Parathyroid adenoma (tissue), 2 donors: Measurements from ENCODE around the gene CLSTN2.

Source experiments
- H2AFZ ChIP-seq: fragments of 300-600 bp; sonication (generic); one replicate; pipeline ENCODE4 v1.7.0; 2017; ENCODE audit warnings: antibody characterized with exemption, mild to moderate bottlenecking
- H3K27ac ChIP-seq: fragments of 300-600 bp; sonication (generic); one replicate; pipeline ENCODE4 v1.7.0; 2017
- H3K27me3 ChIP-seq: fragments of 300-600 bp; sonication (generic); one replicate; pipeline ENCODE4 v1.7.0; 2017; ENCODE audit warnings: low read length; ENCODE audit not compliant: control insufficient read depth, insufficient read depth
- H3K36me3 ChIP-seq: fragments of 300-600 bp; sonication (generic); one replicate; pipeline ENCODE4 v1.7.0; 2017; ENCODE audit warnings: low read length; ENCODE audit not compliant: control insufficient read depth, insufficient read depth
- H3K4me1 ChIP-seq: fragments of 300-600 bp; sonication (generic); one replicate; pipeline ENCODE4 v1.7.0; 2017; ENCODE audit warnings: control low read depth
- H3K4me2 ChIP-seq: fragments of 300-600 bp; sonication (generic); one replicate; pipeline ENCODE4 v1.7.0; 2017; ENCODE audit warnings: low read length
- H3K4me3 ChIP-seq: fragments of 300-600 bp; sonication (generic); one replicate; pipeline ENCODE4 v1.7.0; 2017; ENCODE audit warnings: low read depth, low read length
- H3K79me2 ChIP-seq: fragments of 300-600 bp; sonication (generic); one replicate; pipeline ENCODE4 v1.7.0; 2017; ENCODE audit warnings: control low read depth
- H3K9ac ChIP-seq: fragments of 300-600 bp; sonication (generic); one replicate; pipeline ENCODE4 v1.7.0; 2017; ENCODE audit warnings: mild to moderate bottlenecking
- H3K9me3 ChIP-seq: fragments of 300-600 bp; sonication (generic); one replicate; pipeline ENCODE4 v1.7.0; 2017; ENCODE audit warnings: low read length; ENCODE audit not compliant: control insufficient read depth
- TF ChIP-seq, protein P1 (sequence below): fragments of 300-600 bp; sonication (generic); IDR thresholded peaks from one replicate; pipeline ENCODE4 v1.7.0; 2017; ENCODE audit warnings: antibody characterized with exemption, mild to moderate bottlenecking
- donor health status: primary hyperparathyroidism.

The CLSTN2 gene

DNA sequence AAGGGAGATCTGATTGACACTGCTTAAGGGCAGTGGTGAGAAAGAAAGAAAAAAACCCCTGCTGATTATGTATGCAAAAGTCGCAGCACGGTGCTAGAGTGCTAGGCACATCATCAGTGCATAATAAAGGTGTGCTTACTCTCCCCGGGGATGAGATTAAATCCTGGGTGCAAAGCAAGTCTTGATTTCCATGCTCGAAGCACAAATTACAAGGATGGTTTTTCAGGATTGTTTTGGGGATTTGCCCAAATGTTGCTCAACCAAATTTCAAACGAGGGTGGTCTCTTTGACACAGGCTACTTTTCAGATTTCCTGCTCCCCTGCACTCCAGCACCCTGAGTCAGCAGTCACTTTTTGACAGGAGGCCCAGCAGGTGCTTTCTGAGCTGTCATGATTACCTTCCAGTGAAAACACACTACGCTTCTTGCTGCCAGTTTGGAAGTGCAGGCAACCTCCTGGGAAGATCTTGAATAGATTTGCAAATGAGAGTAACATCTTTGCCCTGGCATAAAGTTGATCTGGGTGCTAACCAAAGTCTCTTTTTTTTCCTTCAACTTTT lies 575.4 kb downstream of the CLSTN2 start:
- Histone ChIP-seq H2AFZ (no peak overlapping the region), H3K79me2 (no peaks in the 10 kb centered on the region), H3K4me3 (no peak overlapping the region), H3K4me1 (no peaks in the 10 kb centered on the region), H3K27ac (no peak overlapping the region), H3K9ac (no peak overlapping the region), H3K9me3 (no peaks in the 10 kb centered on the region), H3K27me3 (no peaks in the 10 kb centered on the region), H3K36me3 (no peaks in the 10 kb centered on the region), H3K4me2 (no peak overlapping the region)
- TF ChIP-seq, protein P1, sequence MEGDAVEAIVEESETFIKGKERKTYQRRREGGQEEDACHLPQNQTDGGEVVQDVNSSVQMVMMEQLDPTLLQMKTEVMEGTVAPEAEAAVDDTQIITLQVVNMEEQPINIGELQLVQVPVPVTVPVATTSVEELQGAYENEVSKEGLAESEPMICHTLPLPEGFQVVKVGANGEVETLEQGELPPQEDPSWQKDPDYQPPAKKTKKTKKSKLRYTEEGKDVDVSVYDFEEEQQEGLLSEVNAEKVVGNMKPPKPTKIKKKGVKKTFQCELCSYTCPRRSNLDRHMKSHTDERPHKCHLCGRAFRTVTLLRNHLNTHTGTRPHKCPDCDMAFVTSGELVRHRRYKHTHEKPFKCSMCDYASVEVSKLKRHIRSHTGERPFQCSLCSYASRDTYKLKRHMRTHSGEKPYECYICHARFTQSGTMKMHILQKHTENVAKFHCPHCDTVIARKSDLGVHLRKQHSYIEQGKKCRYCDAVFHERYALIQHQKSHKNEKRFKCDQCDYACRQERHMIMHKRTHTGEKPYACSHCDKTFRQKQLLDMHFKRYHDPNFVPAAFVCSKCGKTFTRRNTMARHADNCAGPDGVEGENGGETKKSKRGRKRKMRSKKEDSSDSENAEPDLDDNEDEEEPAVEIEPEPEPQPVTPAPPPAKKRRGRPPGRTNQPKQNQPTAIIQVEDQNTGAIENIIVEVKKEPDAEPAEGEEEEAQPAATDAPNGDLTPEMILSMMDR: no peak

DNA sequence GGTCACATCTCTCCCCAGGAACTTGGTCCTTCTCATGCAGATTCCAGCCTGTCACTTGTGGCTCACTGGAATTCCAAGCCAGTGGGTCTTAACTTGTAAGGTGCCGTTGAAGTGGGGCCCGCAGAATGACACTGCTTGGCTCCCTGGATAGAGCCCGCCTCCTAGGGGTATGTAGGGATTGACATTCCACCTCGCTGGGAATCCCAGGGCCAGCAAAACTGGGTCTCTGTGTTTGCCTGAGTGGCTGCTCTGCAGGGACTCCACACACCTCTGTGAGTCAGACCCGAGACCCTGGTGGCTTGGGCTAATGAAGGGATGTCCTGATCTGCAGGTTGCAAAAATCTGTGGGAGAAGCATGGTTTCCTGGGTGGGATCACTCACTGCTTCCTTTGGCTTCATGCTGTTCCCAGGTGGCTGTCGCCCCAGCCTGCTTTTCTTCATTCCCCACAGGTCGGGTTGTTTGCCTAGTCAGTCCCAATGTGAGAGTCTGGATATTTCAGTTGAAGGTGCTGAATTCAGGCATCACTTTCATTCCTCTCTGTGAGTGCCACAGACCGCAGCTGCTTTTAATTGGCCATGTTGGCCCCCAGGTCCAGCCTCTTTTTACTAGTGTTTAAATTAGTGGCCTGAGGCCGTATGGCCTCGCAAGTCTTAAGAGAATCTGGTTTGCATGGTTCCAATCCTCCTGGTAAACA lies 586.9 kb downstream of the CLSTN2 start:
- Histone ChIP-seq H3K4me2 (no peak overlapping the region), H2AFZ (no peak overlapping the region), H3K36me3 (no peaks in the 10 kb centered on the region), H3K4me3 (no peak overlapping the region), H3K4me1 (no peaks in the 10 kb centered on the region), H3K79me2 (no peaks in the 10 kb centered on the region), H3K9ac (no peak overlapping the region), H3K27ac (no peak overlapping the region), H3K27me3 (no peaks in the 10 kb centered on the region), H3K9me3 (peaks cover 4% of the 10 kb centered on the region)
- TF ChIP-seq, protein P1: no peak

DNA sequence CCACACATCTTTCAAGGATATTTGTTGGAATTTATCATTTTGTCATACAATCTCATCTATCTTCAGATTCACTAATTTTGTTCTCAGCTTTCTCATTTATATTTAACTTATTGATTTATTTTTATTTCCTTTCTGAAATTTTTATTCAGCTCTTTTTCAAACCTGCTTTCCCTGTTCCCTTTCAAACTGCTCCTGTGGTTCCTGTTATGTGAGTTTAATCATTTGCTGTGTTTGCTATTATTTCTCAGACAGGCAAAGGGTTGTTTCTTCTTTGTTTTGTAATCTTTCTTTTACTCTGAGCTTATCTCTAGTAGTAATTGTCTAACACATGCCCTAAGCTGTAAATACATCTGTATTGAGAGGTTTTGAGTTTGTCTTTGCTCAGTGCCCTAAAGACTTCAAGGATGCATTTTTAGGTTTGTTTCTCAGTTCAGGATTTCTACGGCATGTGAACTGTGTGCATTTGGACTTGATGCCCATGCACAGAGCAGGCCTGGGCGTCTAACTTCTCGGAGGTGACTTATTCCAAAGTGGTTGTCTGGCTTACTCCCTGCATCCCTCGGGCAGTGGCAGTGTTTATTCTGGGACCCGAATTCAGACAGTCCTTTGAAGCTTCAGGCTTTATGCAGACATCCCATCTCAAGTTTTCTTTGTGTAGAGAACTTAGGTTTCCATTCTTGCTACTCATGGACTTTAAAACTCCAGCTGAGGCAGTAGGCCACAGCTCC lies 587.8 kb downstream of the CLSTN2 start:
- Histone ChIP-seq H3K27ac (no peak overlapping the region), H3K9me3 (peaks cover 3% of the 10 kb centered on the region), H2AFZ (no peak overlapping the region), H3K27me3 (no peaks in the 10 kb centered on the region), H3K4me2 (no peak overlapping the region), H3K4me3 (no peak overlapping the region), H3K79me2 (no peaks in the 10 kb centered on the region), H3K9ac (no peak overlapping the region), H3K36me3 (no peaks in the 10 kb centered on the region), H3K4me1 (no peaks in the 10 kb centered on the region)
- TF ChIP-seq, protein P1: no peak

DNA sequence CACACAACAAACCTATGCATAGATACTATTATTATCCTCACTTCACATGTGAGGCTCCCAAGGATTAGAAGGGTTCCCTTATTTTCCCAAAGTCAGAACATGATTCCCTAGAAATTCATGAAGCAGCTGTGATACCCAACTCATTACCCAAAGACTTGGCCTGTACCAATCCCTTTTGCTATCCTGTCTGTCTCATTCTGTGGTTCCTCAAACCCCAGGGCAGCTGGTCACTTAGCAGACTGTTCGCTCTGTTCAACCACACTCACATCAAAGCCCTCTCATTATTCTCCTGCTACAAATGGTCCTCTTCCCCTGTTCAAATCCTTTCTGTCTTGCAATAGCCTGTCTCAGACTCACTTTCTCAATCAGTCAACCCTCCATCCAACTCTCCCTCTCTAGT lies 588.6 kb downstream of the CLSTN2 start:
- Histone ChIP-seq H3K79me2 (no peaks in the 10 kb centered on the region), H3K9ac (no peak overlapping the region), H3K9me3 (peaks cover 3% of the 10 kb centered on the region), H3K4me2 (no peak overlapping the region), H3K4me1 (no peaks in the 10 kb centered on the region), H3K27ac (no peak overlapping the region), H3K36me3 (no peaks in the 10 kb centered on the region), H2AFZ (no peak overlapping the region), H3K27me3 (no peaks in the 10 kb centered on the region), H3K4me3 (no peak overlapping the region)
- TF ChIP-seq, protein P1: no peak
